GM12801 (cell line): ENCODE data around the gene TRIM28.

Experiments
- TF ChIP-seq, protein P1 (sequence below): IDR thresholded peaks from one replicate; pipeline ENCODE4 v1.5.1; 2011; ENCODE audit warnings: control low read depth; ENCODE audit not compliant: insufficient read length; ENCODE audit errors: extremely low read depth

The TRIM28 gene

GRCh38 chr19:58570770-58571574, 27.1 kb downstream of the TRIM28 start:
- TF ChIP-seq, protein P1, sequence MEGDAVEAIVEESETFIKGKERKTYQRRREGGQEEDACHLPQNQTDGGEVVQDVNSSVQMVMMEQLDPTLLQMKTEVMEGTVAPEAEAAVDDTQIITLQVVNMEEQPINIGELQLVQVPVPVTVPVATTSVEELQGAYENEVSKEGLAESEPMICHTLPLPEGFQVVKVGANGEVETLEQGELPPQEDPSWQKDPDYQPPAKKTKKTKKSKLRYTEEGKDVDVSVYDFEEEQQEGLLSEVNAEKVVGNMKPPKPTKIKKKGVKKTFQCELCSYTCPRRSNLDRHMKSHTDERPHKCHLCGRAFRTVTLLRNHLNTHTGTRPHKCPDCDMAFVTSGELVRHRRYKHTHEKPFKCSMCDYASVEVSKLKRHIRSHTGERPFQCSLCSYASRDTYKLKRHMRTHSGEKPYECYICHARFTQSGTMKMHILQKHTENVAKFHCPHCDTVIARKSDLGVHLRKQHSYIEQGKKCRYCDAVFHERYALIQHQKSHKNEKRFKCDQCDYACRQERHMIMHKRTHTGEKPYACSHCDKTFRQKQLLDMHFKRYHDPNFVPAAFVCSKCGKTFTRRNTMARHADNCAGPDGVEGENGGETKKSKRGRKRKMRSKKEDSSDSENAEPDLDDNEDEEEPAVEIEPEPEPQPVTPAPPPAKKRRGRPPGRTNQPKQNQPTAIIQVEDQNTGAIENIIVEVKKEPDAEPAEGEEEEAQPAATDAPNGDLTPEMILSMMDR: no peak

DNA sequence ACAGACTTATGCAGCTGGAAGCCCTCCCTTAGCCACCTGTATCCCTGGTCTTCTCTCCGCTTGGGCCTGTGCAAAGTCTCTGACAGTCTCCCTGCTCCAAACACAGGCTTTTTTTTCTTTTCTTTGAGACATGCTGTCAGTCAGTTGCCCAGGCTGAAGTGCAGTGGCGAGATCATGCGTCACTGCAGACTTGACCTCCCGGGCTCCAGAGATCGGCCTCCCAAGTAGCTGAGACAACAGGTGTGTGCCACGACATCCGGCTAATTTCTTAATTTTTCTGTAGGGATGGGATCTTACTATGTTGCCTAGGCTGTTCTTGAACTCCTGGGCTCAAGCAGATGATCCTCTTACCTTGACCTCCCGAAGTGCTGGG, 27.7 kb downstream of the TRIM28 start:
- TF ChIP-seq, protein P1: no peak

DNA sequence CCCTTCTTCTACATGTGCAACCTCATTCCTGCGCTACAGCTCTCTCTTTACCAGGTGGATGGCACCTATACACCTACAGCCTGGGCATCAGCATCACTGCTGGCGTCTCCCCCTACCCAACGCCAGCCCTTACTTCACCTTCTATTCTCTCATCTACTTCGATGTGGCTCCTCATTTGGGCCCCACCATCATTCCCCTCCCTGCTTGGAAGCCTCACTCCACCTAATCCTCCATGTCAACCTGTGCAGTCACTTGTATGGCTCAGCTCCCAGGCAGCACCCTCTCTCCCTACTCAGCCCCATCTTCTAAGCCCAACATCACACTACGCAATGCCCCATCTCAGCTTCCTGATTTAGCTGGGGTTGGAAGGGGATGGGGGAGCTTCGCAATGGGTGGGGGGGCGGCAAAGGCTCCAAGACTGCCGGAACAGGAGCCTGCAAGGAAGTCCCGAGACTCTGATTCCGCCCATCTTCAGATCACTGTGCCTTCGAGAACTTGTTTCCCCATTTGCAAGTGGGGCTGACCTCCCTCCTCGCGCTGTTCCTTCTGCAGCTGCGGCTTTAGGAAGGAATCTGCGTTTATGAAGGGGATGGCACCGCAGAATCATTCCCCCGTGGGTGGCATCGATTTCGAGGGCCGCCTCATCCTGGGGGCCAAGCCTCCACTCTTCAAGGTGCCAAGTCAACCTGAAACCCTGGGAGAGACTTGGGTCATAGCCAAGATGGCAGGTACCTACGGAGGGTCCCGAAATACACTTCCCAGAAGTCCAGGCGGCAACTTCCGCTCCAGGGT, 28.4 kb downstream of the TRIM28 start:
- TF ChIP-seq, protein P1: no peak

GRCh38 chr19:58572818-58573657, 29.2 kb downstream of the TRIM28 start, which contains the start of gene MZF1:
Gene MZF1 (minus strand): TSS chr19:58573335. CDS start chr19:58571389, 1,946 bp downstream.
- TF ChIP-seq, protein P1: no peak

DNA sequence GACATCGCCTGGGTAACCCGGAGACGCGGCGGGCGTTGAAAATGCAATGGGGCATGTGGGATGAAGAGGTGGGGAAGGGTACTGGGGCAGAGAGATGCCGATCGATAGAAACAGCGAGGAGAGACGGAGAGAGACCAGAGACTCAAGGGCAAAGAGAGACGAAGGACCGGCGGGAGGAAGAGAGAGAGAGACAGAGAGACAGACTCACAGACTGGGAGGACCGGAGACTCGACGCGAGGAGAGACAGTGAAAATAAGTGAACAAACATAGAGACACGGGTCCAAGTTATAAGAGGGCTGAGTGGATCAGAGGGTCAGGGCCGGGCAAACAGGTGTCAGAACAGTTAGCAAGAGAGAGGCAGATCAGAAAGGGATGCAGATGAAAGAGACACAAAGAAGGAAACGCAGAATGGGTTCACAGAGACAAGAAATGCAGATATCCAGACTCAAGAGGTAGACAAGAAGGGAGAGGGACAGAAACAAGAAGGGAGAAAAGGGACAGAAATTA, 29.8 kb downstream of the TRIM28 start:
- TF ChIP-seq, protein P1: no peak

GRCh38 chr19:58575183-58576041, 31.5 kb downstream of the TRIM28 start:
- TF ChIP-seq, protein P1: no peak
